Activated naive CD4-positive, alpha-beta T cell treated with Interleukin-2 at 50 U/mL for 16 hours (primary cell): ENCODE data around the gene HNRNPF.

Source experiments
- DNase-seq: peaks from one replicate; pipeline ENCODE4 v3.0.0-alpha.2; 2020

HNRNPF gene

GRCh38 chr10:43375401-43376020 lies 33.5 kb downstream of the HNRNPF start:
- DNase-seq = no peak

- no peak for DNase-seq
Observed at GRCh38 chr10:43374194-43374593, 34.8 kb downstream of the HNRNPF start.

- DNase-seq = no peak
Observed at GRCh38 chr10:43373461-43373860, 35.5 kb downstream of the HNRNPF start.

- DNase-seq = no peak
Observed at GRCh38 chr10:43372765-43373361, 36.1 kb downstream of the HNRNPF start.

GRCh38 chr10:43371418-43371817 lies 37.6 kb downstream of the HNRNPF start, which contains the start of gene FXYD4:
Gene FXYD4, plus strand, starts transcription at chr10:43371636. Its CDS starts 2,111 bp downstream, at chr10:43373747.
- no peak for DNase-seq

GRCh38 chr10:43370671-43371215 lies 38.2 kb downstream of the HNRNPF start:
- no peak for DNase-seq

GRCh38 chr10:43369921-43370320 lies 39.1 kb downstream of the HNRNPF start:
- no peak for DNase-seq

- no peak for DNase-seq
Observed at GRCh38 chr10:43365001-43365400, 44.0 kb downstream of the HNRNPF start.

- peak; percentile 99 for DNase-seq
Observed at GRCh38 chr10:43362191-43362839, 46.7 kb downstream of the HNRNPF start.

- DNase-seq = peak; percentile 21
Observed at GRCh38 chr10:43361547-43362190, 47.3 kb downstream of the HNRNPF start.

- no peak for DNase-seq
Observed at GRCh38 chr10:43360086-43360485, 48.9 kb downstream of the HNRNPF start.

GRCh38 chr10:43355749-43356371 lies 53.1 kb downstream of the HNRNPF start:
- no peak for DNase-seq

- DNase-seq = no peak
Observed at GRCh38 chr10:43354879-43355380, 54.1 kb downstream of the HNRNPF start.

GRCh38 chr10:43354330-43354635 lies 54.7 kb downstream of the HNRNPF start:
- DNase-seq = no peak

GRCh38 chr10:43353495-43354329 lies 55.3 kb downstream of the HNRNPF start:
- DNase-seq = no peak

- DNase-seq = no peak
Observed at GRCh38 chr10:43352951-43353350, 56.0 kb downstream of the HNRNPF start.

- no peak for DNase-seq
Observed at GRCh38 chr10:43351301-43351700, 57.7 kb downstream of the HNRNPF start.

- DNase-seq = no peak
Observed at GRCh38 chr10:43350686-43351085, 58.3 kb downstream of the HNRNPF start.

- DNase-seq = no peak
Observed at GRCh38 chr10:43350156-43350555, 58.8 kb downstream of the HNRNPF start.

- peak; percentile 86 for DNase-seq
Observed at GRCh38 chr10:43348511-43349312, 60.3 kb downstream of the HNRNPF start.

- no peak for DNase-seq
Observed at GRCh38 chr10:43347997-43348396, 61.0 kb downstream of the HNRNPF start.
